Measurements from ENCODE around the gene ARRDC5.

Gene ARRDC5

GRCh38 chr19:4873930-4874329 is 28.8 kb downstream of the ARRDC5 start:
- Histone ChIP-seq H3K27ac (ENCODE audit: low read length) (no peak overlapping the region), H3K9ac (ENCODE audit: low read depth, low read length) (no peak overlapping the region), H3K4me3 (ENCODE audit: low read depth in 1 of 2, low read length in 2 of 2) (no peak overlapping the region), H3K79me2 (ENCODE audit: insufficient read depth, low read length) (no peaks in the 10 kb centered on the region), H3K36me3 (ENCODE audit: insufficient read depth, low read length) (no peaks in the 10 kb centered on the region), H3K4me2 (ENCODE audit: insufficient read depth, low read length) (no peak overlapping the region), H2AFZ (ENCODE audit: low read depth, low read length) (no peak overlapping the region), H3K27me3 (ENCODE audit: insufficient read depth, low read length, poor library complexity) (no peaks in the 10 kb centered on the region), H4K20me1 (ENCODE audit: insufficient read depth, low read length) (no peaks in the 10 kb centered on the region; the same call in 1 of the 2 replicates), H3K9me3 (ENCODE audit: insufficient read depth, low read length, severe bottlenecking) (peaks cover 3% of the 10 kb centered on the region), H3K4me1 (ENCODE audit: insufficient read depth, low read length) (peaks cover 23% of the 10 kb centered on the region)
- TF ChIP-seq EZH2 (IDR thresholded peaks at IDR 0.05; ENCODE audit: borderline replicate concordance, low read depth, low read length, severe bottlenecking), result no peak
- no peak for TF ChIP-seq CTCF (IDR thresholded peaks at IDR 0.05; ENCODE audit: borderline replicate concordance, extremely low read depth, low read length, poor library complexity, severe bottlenecking)
- ATAC-seq (ENCODE audit: insufficient read depth, low read depth) (no peak), DNase-seq (no peak)

GRCh38 chr19:4871711-4872110 is 31.0 kb downstream of the ARRDC5 start:
- no peaks in the 10 kb centered on the region for H3K36me3 ChIP-seq (ENCODE audit: insufficient read depth, low read length)
- H3K9ac ChIP-seq (ENCODE audit: low read depth, low read length), result no peak overlapping the region
- no peak overlapping the region for H3K4me3 ChIP-seq (ENCODE audit: low read depth in 1 of 2, low read length in 2 of 2)
- TF ChIP-seq EZH2 (IDR thresholded peaks at IDR 0.05; ENCODE audit: borderline replicate concordance, low read depth, low read length, severe bottlenecking) (no peak), CTCF (IDR thresholded peaks at IDR 0.05; ENCODE audit: borderline replicate concordance, extremely low read depth, low read length, poor library complexity, severe bottlenecking) (no peak)
- no peak overlapping the region for H3K4me2 ChIP-seq (ENCODE audit: insufficient read depth, low read length)
- H3K27ac ChIP-seq (ENCODE audit: low read length), result no peak overlapping the region
- no peaks in the 10 kb centered on the region for H3K27me3 ChIP-seq (ENCODE audit: insufficient read depth, low read length, poor library complexity)
- peaks cover 18% of the 10 kb centered on the region for H3K4me1 ChIP-seq (ENCODE audit: insufficient read depth, low read length)
- no peak overlapping the region for H2AFZ ChIP-seq (ENCODE audit: low read depth, low read length)
- ATAC-seq (ENCODE audit: insufficient read depth, low read depth), result no peak
- peaks cover 5% of the 10 kb centered on the region; the same call in 1 of the 2 replicates for H3K79me2 ChIP-seq (ENCODE audit: insufficient read depth, low read length)
- DNase-seq, result no peak
- no peaks in the 10 kb centered on the region; the same call in 1 of the 2 replicates for H4K20me1 ChIP-seq (ENCODE audit: insufficient read depth, low read length)
- no peaks in the 10 kb centered on the region for H3K9me3 ChIP-seq (ENCODE audit: insufficient read depth, low read length, severe bottlenecking)

- no peak overlapping the region for H3K4me3 ChIP-seq (ENCODE audit: low read depth in 1 of 2, low read length in 2 of 2)
- H3K27ac ChIP-seq (ENCODE audit: low read length), result no peak overlapping the region
- H2AFZ ChIP-seq (ENCODE audit: low read depth, low read length), result no peak overlapping the region
- H3K4me2 ChIP-seq (ENCODE audit: insufficient read depth, low read length), result no peak overlapping the region
- H3K79me2 ChIP-seq (ENCODE audit: insufficient read depth, low read length), result peaks cover 12% of the 10 kb centered on the region
- DNase-seq (no peak), ATAC-seq (ENCODE audit: insufficient read depth, low read depth) (no peak)
- H3K9ac ChIP-seq (ENCODE audit: low read depth, low read length), result no peak overlapping the region
- TF ChIP-seq EZH2 (IDR thresholded peaks at IDR 0.05; ENCODE audit: borderline replicate concordance, low read depth, low read length, severe bottlenecking), result no peak
- no peak for TF ChIP-seq CTCF (IDR thresholded peaks at IDR 0.05; ENCODE audit: borderline replicate concordance, extremely low read depth, low read length, poor library complexity, severe bottlenecking)
- no peaks in the 10 kb centered on the region for H3K36me3 ChIP-seq (ENCODE audit: insufficient read depth, low read length)
- no peaks in the 10 kb centered on the region for H3K9me3 ChIP-seq (ENCODE audit: insufficient read depth, low read length, severe bottlenecking)
- no peaks in the 10 kb centered on the region; the same call in 1 of the 2 replicates for H4K20me1 ChIP-seq (ENCODE audit: insufficient read depth, low read length)
- no peaks in the 10 kb centered on the region for H3K27me3 ChIP-seq (ENCODE audit: insufficient read depth, low read length, poor library complexity)
- peaks cover 25% of the 10 kb centered on the region for H3K4me1 ChIP-seq (ENCODE audit: insufficient read depth, low read length)
Observed at GRCh38 chr19:4870025-4870700, 32.5 kb downstream of the ARRDC5 start.
